ENCODE results near the gene ARGLU1. TPM values are rescaled to one million over a fixed set of nuclear protein-coding genes. Genes with fewer than 3 reads are reported as not detected.

The ARGLU1 gene
- total and polyA plus RNA-seq, 2 donors, result 67.3 to 177 TPM

GRCh38 chr13:106503730-106504453, 64.0 kb downstream of the ARGLU1 start:
- 91% methylated on average over 9 of the region's 9 CpGs for WGBS
- Histone ChIP-seq H3K36me3 (ENCODE audit: insufficient read depth) (no peaks in the 10 kb centered on the region), H3K4me3 (ENCODE audit: low read depth, low read length) (no peak overlapping the region), H3K27ac (ENCODE audit: low read depth) (no peak overlapping the region), H3K4me1 (ENCODE audit: insufficient read depth) (no peaks in the 10 kb centered on the region)
- no peak for DNase-seq (ENCODE audit: extremely low spot score)

DNA sequence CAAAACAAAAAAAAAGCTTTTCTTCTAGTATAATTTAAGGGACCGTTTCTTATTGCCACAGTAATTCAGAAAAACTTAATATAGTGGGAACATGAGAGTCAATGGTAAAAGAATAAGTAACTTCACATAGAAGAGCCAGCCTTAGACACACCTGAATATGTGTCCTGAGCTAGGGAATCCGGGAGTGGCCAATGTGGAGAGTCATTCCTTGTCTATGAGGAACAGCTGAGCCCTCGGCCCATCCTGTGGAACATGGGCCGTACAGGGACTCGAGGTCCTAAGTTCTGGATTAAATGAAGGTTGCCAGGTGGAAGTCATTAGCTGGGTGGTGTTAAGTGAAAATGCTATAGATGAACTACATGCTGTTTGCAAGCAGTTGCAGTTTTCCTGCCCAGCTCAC, 64.7 kb downstream of the ARGLU1 start:
- 88% methylated on average over 5 of the region's 5 CpGs for WGBS
- no peaks in the 10 kb centered on the region for H3K36me3 ChIP-seq (ENCODE audit: insufficient read depth)
- no peak overlapping the region for H3K27ac ChIP-seq (ENCODE audit: low read depth)
- no peak overlapping the region for H3K4me3 ChIP-seq (ENCODE audit: low read depth, low read length)
- DNase-seq (ENCODE audit: extremely low spot score), result no peak
- H3K4me1 ChIP-seq (ENCODE audit: insufficient read depth), result no peaks in the 10 kb centered on the region

DNA sequence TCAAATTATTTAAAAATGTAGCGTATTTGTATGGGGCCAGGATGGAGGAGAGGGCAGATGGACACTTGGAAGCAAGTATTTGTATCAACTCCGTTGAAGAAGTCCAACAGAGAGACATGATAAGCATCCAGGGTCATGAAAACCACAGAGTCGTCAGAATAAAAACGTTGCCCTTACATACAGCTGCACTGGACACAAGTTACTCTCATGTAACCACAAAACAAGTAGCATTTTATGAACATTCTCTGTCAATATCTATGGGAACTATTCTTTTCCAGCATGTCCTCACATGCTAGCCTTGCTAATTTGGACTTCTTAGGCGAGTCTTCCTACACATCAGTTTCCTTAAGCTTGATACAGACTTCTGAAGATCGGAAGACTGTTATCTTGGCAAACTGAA, 67.5 kb downstream of the ARGLU1 start:
- H3K27ac ChIP-seq (ENCODE audit: low read depth), result no peak overlapping the region
- WGBS, result 83% methylated on average over 6 of the region's 6 CpGs
- H3K4me3 ChIP-seq (ENCODE audit: low read depth, low read length), result no peak overlapping the region
- H3K36me3 ChIP-seq (ENCODE audit: insufficient read depth), result no peaks in the 10 kb centered on the region
- DNase-seq (ENCODE audit: extremely low spot score), result no peak
- H3K4me1 ChIP-seq (ENCODE audit: insufficient read depth), result no peaks in the 10 kb centered on the region

- no peak for DNase-seq (ENCODE audit: extremely low spot score)
- Histone ChIP-seq H3K4me3 (ENCODE audit: low read depth, low read length) (no peak overlapping the region), H3K4me1 (ENCODE audit: insufficient read depth) (no peaks in the 10 kb centered on the region), H3K27ac (ENCODE audit: low read depth) (no peak overlapping the region), H3K36me3 (ENCODE audit: insufficient read depth) (no peaks in the 10 kb centered on the region)
- 68% methylated on average over 4 of the region's 4 CpGs for WGBS
These were observed 68.0 kb downstream of the ARGLU1 start for GRCh38 chr13:106499896-106500295.

DNA sequence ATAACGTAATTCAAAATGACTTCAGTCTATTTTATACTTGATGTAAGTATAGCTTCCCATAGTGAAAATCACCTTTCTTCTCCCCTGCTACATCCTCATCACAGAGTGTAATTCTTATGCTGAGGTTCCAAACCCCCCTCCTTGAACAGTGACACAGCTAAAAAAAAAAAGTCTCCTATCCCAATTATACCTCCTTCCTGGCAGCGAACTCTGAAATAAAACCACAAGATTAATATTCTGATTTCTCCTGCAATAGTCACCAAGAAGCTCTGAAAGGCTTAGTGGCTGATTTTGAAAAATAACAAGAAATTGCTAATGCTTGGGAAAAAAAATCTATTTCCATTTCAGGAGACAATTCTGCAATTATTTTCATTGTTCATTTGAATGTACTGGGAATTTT, 68.8 kb downstream of the ARGLU1 start:
- Histone ChIP-seq H3K4me3 (ENCODE audit: low read depth, low read length) (no peak overlapping the region), H3K36me3 (ENCODE audit: insufficient read depth) (no peaks in the 10 kb centered on the region), H3K4me1 (ENCODE audit: insufficient read depth) (no peaks in the 10 kb centered on the region), H3K27ac (ENCODE audit: low read depth) (no peak overlapping the region)
- no peak for DNase-seq (ENCODE audit: extremely low spot score)
- 87% methylated on average over 2 of the region's 2 CpGs for WGBS

DNA sequence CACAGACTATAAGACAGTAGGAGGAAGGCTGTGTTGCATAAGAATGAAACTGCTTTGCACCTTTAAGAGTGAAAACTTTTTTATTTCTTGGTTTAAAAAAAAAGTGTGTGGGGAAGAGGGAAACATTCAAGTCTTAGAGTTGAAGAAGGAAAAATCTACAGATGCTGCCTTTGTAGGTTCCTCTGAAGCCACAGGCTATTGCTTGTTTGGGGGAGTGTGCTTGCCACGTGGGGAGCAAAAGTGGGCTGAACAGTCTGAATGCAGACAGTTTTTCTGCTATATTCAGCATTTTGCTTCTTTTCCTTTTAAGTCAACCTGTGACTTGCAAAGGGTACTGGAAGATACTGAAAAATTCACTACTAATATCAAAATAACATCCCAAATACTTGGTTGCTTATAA, 69.4 kb downstream of the ARGLU1 start:
- H3K4me3 ChIP-seq (ENCODE audit: low read depth, low read length), result no peak overlapping the region
- no peaks in the 10 kb centered on the region for H3K4me1 ChIP-seq (ENCODE audit: insufficient read depth)
- DNase-seq (ENCODE audit: extremely low spot score), result no peak
- no peak overlapping the region for H3K27ac ChIP-seq (ENCODE audit: low read depth)
- H3K36me3 ChIP-seq (ENCODE audit: insufficient read depth), result no peaks in the 10 kb centered on the region
- WGBS, result 65% methylated on average over 1 of the region's 1 CpG

- no peaks in the 10 kb centered on the region for H3K36me3 ChIP-seq (ENCODE audit: insufficient read depth)
- WGBS, result 67% methylated on average over 3 of the region's 3 CpGs
- no peak overlapping the region for H3K4me3 ChIP-seq (ENCODE audit: low read depth, low read length)
- H3K27ac ChIP-seq (ENCODE audit: low read depth), result no peak overlapping the region
- no peaks in the 10 kb centered on the region for H3K4me1 ChIP-seq (ENCODE audit: insufficient read depth)
- no peak for DNase-seq (ENCODE audit: extremely low spot score)
These were observed 69.8 kb downstream of the ARGLU1 start for GRCh38 chr13:106498158-106498557.

DNA sequence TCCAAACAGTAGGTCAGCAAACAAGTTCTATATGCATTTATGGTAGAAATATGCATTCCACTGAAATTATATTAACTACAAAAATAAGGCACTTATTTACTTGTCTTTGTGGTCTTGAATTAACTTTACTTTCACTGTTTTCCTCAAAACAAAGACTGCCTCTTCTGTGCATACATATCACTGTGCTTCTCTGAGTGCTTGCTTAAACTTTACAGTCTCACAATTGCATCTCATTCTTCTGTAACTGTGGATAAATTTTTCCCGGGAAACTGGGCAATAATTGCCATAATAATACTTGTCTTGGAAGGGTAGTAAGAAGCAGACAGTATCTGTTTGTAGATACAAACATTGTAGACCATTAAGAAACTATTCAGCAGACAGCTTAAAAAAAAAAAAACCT, 70.9 kb downstream of the ARGLU1 start:
- no peak overlapping the region for H3K27ac ChIP-seq (ENCODE audit: low read depth)
- 39% methylated on average over 1 of the region's 1 CpG for WGBS
- no peak for DNase-seq (ENCODE audit: extremely low spot score)

GRCh38 chr13:106496072-106496997, 71.6 kb downstream of the ARGLU1 start:
- Histone ChIP-seq H3K36me3 (ENCODE audit: insufficient read depth) (no peaks in the 10 kb centered on the region), H3K4me1 (ENCODE audit: insufficient read depth) (no peaks in the 10 kb centered on the region), H3K4me3 (ENCODE audit: low read depth, low read length) (no peak overlapping the region), H3K27ac (ENCODE audit: low read depth) (no peak overlapping the region)
- DNase-seq (ENCODE audit: extremely low spot score), result no peak
- 78% methylated on average over 6 of the region's 6 CpGs for WGBS

More for the DNA sequence above, 70.9 kb downstream of the ARGLU1 start:
- Histone ChIP-seq H3K4me1 (ENCODE audit: insufficient read depth) (no peaks in the 10 kb centered on the region), H3K4me3 (ENCODE audit: low read depth, low read length) (no peak overlapping the region), H3K36me3 (ENCODE audit: insufficient read depth) (no peaks in the 10 kb centered on the region)

GRCh38 chr13:106494936-106495335, 73.0 kb downstream of the ARGLU1 start:
- H3K36me3 ChIP-seq (ENCODE audit: insufficient read depth), result no peaks in the 10 kb centered on the region
- H3K4me1 ChIP-seq (ENCODE audit: insufficient read depth), result no peaks in the 10 kb centered on the region
- WGBS, result 94% methylated on average over 3 of the region's 3 CpGs
- no peak overlapping the region for H3K27ac ChIP-seq (ENCODE audit: low read depth)
- no peak overlapping the region for H3K4me3 ChIP-seq (ENCODE audit: low read depth, low read length)
- no peak for DNase-seq (ENCODE audit: extremely low spot score)

DNA sequence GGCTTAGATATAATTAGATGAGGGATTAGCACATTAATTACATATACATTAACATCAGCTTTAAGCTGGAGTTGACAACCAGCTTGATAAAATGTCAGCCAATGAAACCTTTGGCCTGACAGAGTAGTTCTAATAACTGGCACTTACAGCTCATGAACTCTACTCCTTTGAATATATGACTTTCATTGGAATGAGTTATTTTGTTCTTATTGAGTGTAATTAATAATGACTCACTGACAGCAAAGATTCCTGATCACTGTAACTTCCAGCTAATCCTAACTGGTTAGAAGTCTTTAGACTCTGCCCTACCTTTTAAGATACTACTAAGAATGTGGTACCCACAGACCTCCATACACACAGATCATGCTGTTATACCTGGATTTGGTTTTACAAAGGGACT, 73.4 kb downstream of the ARGLU1 start:
- DNase-seq (ENCODE audit: extremely low spot score), result no peak
- H3K36me3 ChIP-seq (ENCODE audit: insufficient read depth), result no peaks in the 10 kb centered on the region
- no peaks in the 10 kb centered on the region for H3K4me1 ChIP-seq (ENCODE audit: insufficient read depth)
- H3K27ac ChIP-seq (ENCODE audit: low read depth), result no peak overlapping the region
- H3K4me3 ChIP-seq (ENCODE audit: low read depth, low read length), result no peak overlapping the region

GRCh38 chr13:106493533-106494220, 74.3 kb downstream of the ARGLU1 start:
- Histone ChIP-seq H3K36me3 (ENCODE audit: insufficient read depth) (no peaks in the 10 kb centered on the region), H3K4me1 (ENCODE audit: insufficient read depth) (no peaks in the 10 kb centered on the region), H3K27ac (ENCODE audit: low read depth) (no peak overlapping the region), H3K4me3 (ENCODE audit: low read depth, low read length) (no peak overlapping the region)
- WGBS, result 84% methylated on average over 17 of the region's 17 CpGs
- DNase-seq (ENCODE audit: extremely low spot score), result no peak

DNA sequence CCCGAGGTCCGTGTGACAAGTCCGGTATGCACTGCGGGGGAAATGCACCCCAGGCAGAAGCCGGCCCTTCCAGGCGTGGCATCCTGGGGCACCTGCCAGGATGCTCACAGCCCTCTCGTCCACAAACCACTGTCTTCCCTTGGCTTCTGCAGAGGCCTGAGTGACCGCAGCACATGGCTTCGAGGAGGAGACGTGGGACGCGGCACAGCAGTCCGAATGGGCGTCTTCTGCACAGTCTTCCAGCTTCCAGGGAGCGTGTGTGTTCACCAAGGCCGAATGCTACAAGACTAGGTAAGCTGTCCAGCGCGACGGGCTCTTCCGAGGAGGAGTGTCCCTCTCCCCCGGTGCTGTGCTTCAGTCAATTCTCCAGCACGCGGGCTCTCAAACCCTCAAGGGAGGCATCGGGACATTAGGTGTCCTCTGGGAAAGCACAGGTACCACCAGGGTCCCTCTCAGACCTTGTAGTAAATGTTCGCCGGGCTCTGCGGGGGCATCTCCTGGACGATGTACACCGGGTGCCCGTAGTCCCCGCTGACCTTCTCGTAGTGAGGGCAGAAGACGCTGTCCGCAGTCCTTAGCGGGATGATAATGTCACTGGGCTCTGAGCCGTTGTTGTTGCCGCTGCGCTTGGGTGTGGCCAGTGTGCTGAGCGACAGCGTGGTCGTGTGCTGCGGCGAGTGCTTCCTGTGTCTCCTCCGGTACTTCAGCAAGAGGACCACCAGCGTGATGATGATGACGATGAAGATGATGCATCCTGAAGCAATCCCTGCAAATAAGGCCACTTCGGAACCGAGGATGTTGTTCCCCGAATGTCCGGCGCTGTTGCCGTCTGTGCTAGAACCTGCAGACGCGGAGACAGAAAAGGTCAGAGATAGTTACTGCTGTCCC, 75.1 kb downstream of the ARGLU1 start:
- DNase-seq (ENCODE audit: extremely low spot score), result no peak
- H3K36me3 ChIP-seq (ENCODE audit: insufficient read depth), result no peaks in the 10 kb centered on the region
- H3K27ac ChIP-seq (ENCODE audit: low read depth), result no peak overlapping the region
- 95% methylated on average over 54 of the region's 54 CpGs for WGBS
- H3K4me3 ChIP-seq (ENCODE audit: low read depth, low read length), result no peak overlapping the region
- H3K4me1 ChIP-seq (ENCODE audit: insufficient read depth), result no peaks in the 10 kb centered on the region
